Colonic mucosa (tissue), 4 donors: ENCODE measurements around the gene ADAMTS14. TPM values are rescaled to one million over a fixed set of nuclear protein-coding genes. Genes with fewer than 3 reads are reported as not detected.

Experiments used
- DNase-seq: peaks from one replicate; pipeline ENCODE4 v3.0.0-alpha.2; 2020
- H3K27ac ChIP-seq: fragments of 200-600 bp; one replicate; pipeline ENCODE4 v1.8.0; 2021
- H3K27me3 ChIP-seq: fragments of 200-600 bp; one replicate; pipeline ENCODE4 v1.8.0; 2021
- H3K36me3 ChIP-seq: fragments of 200-600 bp; one replicate; pipeline ENCODE4 v1.8.0; 2021
- H3K4me1 ChIP-seq: fragments of 200-600 bp; one replicate; pipeline ENCODE4 v1.8.0; 2021; ENCODE audit warnings: mild to moderate bottlenecking
- H3K4me3 ChIP-seq: fragments of 200-600 bp; one replicate; pipeline ENCODE4 v1.8.0; 2021
- H3K9ac ChIP-seq, 2 donors: one replicate each; pipeline ENCODE4 v1.7.0; 2013; ENCODE audit warnings: control low read depth in 2 of 2, low read depth in 2 of 2, low read length in 2 of 2
- H3K9me3 ChIP-seq: fragments of 200-600 bp; one replicate; pipeline ENCODE4 v1.8.0; 2021
- intact Hi-C: fragments of 100-400 bp; cut with DNase I; formaldehyde crosslinking; loops from one replicate; pipeline ENCODE4 v1.14.1; 2022
- total RNA-seq, 2 donors: library from RNA; stranded (reverse); fragmentation: NEBNext Ultra II Directional in 1 of 2; extraction: Animal tissue kit (Norgen Biotek cat#: 25700) in 1 of 2; gene quantifications; one replicate each; pipeline ENCODE4 v1.2.1, GENCODE V29; 2021
- TF ChIP-seq, protein P1 (sequence below): fragments of 200-600 bp; IDR thresholded peaks from one replicate; pipeline ENCODE4 v1.8.0; 2022; ENCODE audit warnings: antibody characterized with exemption, mild to moderate bottlenecking
- donor health status: healthy.
- donor health status: DM: no; HTN: no; CAD: no.
- donor health status: DM: no; HTN: no; CAD: no.

Gene ADAMTS14
- total RNA-seq, 2 donors from 2014 or later = 0.93 to 1.5 TPM

GRCh38 chr10:70669732-70670317, 2.5 kb upstream of the ADAMTS14 start:
- Histone ChIP-seq H3K4me3 (no peak overlapping the region), H3K36me3 (no peaks in the 10 kb centered on the region), H3K27me3 (peaks cover 12% of the 10 kb centered on the region), H3K9ac (no peak overlapping the region), H3K9me3 (no peaks in the 10 kb centered on the region), H3K27ac (no peak overlapping the region), H3K4me1 (no peaks in the 10 kb centered on the region)
- TF ChIP-seq, protein P1, sequence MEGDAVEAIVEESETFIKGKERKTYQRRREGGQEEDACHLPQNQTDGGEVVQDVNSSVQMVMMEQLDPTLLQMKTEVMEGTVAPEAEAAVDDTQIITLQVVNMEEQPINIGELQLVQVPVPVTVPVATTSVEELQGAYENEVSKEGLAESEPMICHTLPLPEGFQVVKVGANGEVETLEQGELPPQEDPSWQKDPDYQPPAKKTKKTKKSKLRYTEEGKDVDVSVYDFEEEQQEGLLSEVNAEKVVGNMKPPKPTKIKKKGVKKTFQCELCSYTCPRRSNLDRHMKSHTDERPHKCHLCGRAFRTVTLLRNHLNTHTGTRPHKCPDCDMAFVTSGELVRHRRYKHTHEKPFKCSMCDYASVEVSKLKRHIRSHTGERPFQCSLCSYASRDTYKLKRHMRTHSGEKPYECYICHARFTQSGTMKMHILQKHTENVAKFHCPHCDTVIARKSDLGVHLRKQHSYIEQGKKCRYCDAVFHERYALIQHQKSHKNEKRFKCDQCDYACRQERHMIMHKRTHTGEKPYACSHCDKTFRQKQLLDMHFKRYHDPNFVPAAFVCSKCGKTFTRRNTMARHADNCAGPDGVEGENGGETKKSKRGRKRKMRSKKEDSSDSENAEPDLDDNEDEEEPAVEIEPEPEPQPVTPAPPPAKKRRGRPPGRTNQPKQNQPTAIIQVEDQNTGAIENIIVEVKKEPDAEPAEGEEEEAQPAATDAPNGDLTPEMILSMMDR = no peak
- intact Hi-C loops = no loop called here
- DNase-seq = no peak

DNA sequence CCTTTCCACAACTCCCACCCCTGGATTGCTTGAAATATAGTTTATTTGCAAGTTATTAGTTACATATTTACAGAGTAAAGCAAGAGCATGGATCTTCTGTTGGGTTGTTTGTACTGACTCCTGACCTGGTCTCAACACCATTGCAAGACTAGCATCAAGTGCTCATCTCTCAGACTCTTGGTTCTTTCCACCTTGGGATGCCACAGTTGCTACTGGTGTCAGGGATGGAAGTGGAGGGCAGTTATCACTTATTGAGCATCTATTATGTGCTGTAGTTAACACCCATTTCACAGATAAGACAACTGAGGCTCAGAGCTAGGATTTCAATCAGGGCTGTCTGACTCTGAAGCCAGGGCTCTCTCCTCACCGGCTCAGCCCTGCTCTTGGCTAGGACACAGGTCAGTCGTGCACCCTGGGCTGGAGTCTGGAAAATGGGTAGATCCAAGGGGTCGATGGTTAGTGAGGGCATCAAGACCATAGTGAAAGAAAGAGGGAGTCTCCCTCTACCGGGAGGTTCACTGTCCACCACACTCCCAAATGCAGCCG, 614 bp upstream of the ADAMTS14 start:
- no peaks in the 10 kb centered on the region for H3K9me3 ChIP-seq
- DNase-seq = no peak

GRCh38 chr10:70673043-70673928, 980 bp downstream of the ADAMTS14 start:
- Histone ChIP-seq H3K27me3 (peaks cover 12% of the 10 kb centered on the region), H3K36me3 (no peaks in the 10 kb centered on the region), H3K9me3 (no peaks in the 10 kb centered on the region), H3K27ac (peak overlapping the region; percentile 55), H3K4me3 (peak overlapping the region; percentile 26), H3K9ac (peak overlapping the region; percentile 21 to 66), H3K4me1 (no peaks in the 10 kb centered on the region)
- no peak for DNase-seq
- intact Hi-C loops = no loop called here
- TF ChIP-seq, protein P1 = no peak

More for the DNA sequence above, 614 bp upstream of the ADAMTS14 start:
- intact Hi-C loops = no loop called here
- TF ChIP-seq, protein P1 = no peak
- no peaks in the 10 kb centered on the region for H3K36me3 ChIP-seq
- no peak overlapping the region for H3K27ac ChIP-seq
- peaks cover 12% of the 10 kb centered on the region for H3K27me3 ChIP-seq
- no peaks in the 10 kb centered on the region for H3K4me1 ChIP-seq
- H3K9ac ChIP-seq = no peak overlapping the region
- H3K4me3 ChIP-seq = no peak overlapping the region

DNA sequence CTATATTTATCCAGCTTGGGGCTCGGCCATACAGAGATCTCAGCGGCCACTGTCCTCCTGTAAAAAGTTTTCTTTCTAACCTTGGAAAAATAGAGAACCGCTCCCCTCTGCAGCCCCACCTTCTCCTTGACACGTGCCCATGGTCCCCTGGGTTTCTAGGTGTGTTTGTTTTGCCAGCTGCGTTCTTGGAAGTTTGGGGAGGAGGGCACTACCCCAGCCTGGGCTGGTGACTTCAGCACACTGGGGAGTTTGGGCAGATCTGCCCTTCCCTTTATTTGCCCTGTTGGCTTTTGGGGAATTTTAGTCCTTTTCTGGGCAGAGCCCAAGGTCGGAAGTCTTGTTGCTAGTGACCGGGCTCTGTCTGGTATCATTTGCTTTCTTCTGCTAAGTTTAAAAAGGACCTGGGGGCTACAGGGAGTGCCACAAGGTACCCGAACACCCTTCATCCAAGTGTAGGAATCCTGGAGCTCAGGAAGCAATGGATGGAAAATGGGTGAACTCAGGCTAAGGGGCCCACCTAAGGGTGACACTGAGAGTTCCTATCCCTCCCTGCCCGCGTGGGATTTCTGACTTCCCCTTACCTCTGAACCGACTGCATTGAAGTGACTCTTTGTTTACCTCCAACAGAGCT, 1.7 kb downstream of the ADAMTS14 start:
- no peak overlapping the region for H3K4me3 ChIP-seq
- H3K4me1 ChIP-seq = no peaks in the 10 kb centered on the region
- H3K27me3 ChIP-seq = peaks cover 12% of the 10 kb centered on the region
- H3K9me3 ChIP-seq = no peaks in the 10 kb centered on the region
- intact Hi-C loops = no loop called here
- TF ChIP-seq, protein P1 = no peak
- H3K27ac ChIP-seq = no peak overlapping the region
- H3K9ac ChIP-seq = no peak overlapping the region
- H3K36me3 ChIP-seq = no peaks in the 10 kb centered on the region
- no peak for DNase-seq
